ENCODE results near the gene NGEF.

NGEF gene

GRCh38 chr2:232870766-232871371 is 142.2 kb downstream of the NGEF start:
- H3K4me3 ChIP-seq (ENCODE audit: low read depth in 1 of 2, low read length in 2 of 2), result no peak overlapping the region
- H3K4me2 ChIP-seq (ENCODE audit: insufficient read depth, low read length), result no peak overlapping the region
- H2AFZ ChIP-seq (ENCODE audit: low read depth, low read length), result no peak overlapping the region
- no peaks in the 10 kb centered on the region for H4K20me1 ChIP-seq (ENCODE audit: insufficient read depth, low read length)
- H3K4me1 ChIP-seq (ENCODE audit: insufficient read depth, low read length), result no peaks in the 10 kb centered on the region
- H3K9me3 ChIP-seq (ENCODE audit: insufficient read depth, low read length, severe bottlenecking), result no peaks in the 10 kb centered on the region
- no peaks in the 10 kb centered on the region for H3K79me2 ChIP-seq (ENCODE audit: insufficient read depth, low read length)
- no peak overlapping the region for H3K9ac ChIP-seq (ENCODE audit: low read depth, low read length)
- no peaks in the 10 kb centered on the region for H3K27me3 ChIP-seq (ENCODE audit: insufficient read depth, low read length, poor library complexity)
- ATAC-seq (ENCODE audit: insufficient read depth, low read depth), result no peak
- H3K36me3 ChIP-seq (ENCODE audit: insufficient read depth, low read length), result no peaks in the 10 kb centered on the region
- DNase-seq, result no peak
- TF ChIP-seq EZH2 (IDR thresholded peaks at IDR 0.05; ENCODE audit: borderline replicate concordance, low read depth, low read length, severe bottlenecking), result no peak
- TF ChIP-seq, protein P1, sequence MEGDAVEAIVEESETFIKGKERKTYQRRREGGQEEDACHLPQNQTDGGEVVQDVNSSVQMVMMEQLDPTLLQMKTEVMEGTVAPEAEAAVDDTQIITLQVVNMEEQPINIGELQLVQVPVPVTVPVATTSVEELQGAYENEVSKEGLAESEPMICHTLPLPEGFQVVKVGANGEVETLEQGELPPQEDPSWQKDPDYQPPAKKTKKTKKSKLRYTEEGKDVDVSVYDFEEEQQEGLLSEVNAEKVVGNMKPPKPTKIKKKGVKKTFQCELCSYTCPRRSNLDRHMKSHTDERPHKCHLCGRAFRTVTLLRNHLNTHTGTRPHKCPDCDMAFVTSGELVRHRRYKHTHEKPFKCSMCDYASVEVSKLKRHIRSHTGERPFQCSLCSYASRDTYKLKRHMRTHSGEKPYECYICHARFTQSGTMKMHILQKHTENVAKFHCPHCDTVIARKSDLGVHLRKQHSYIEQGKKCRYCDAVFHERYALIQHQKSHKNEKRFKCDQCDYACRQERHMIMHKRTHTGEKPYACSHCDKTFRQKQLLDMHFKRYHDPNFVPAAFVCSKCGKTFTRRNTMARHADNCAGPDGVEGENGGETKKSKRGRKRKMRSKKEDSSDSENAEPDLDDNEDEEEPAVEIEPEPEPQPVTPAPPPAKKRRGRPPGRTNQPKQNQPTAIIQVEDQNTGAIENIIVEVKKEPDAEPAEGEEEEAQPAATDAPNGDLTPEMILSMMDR (IDR thresholded peaks at IDR 0.05; ENCODE audit: borderline replicate concordance, extremely low read depth, low read length, poor library complexity, severe bottlenecking), result no peak
- H3K27ac ChIP-seq (ENCODE audit: low read length), result no peak overlapping the region

DNA sequence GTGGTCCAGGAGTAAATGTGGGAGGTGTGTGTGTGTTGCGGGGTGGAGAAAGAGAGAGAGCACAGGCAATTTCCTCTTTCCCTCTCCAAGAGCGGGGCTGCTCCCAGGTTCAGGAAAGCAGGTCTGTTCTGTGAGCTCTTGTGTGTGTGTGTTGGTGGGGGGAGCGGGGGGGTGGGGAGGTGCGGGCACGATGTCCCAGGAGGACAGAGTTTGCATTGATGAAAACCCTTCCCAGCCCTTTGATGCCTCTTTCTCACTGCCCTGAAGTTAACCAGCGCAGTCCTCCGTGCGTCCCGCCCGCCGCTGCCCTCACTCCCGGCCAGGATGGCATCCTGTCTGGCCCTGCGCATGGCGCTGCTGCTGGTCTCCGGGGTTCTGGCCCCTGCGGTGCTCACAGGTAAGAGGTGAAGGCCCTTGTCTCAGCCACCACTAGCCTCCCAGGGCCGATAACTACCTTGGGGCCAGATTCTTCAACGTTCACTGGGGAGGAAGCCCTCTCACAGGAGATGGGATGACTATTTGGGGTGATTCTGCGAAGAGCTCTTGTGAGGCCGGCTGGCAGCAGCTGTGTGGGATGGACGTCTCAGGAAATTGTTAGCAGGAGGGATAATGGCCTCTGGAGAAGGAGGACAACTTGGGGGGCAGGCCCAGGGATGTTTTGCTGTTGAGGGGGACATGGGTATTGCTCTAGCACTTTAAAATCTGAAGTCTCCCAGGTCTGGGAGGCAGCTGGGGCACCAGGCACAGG is 142.9 kb downstream of the NGEF start, which contains the start of gene SNORC:
SNORC (plus strand) TSS at position 247 of the 748 bp plus-strand sequence; CDS start at position 325, 78 bp downstream.
- H3K36me3 ChIP-seq (ENCODE audit: insufficient read depth, low read length), result no peaks in the 10 kb centered on the region
- no peak within 1 kb of the TSS for H2AFZ ChIP-seq (ENCODE audit: low read depth, low read length)
- TF ChIP-seq EZH2 (IDR thresholded peaks at IDR 0.05; ENCODE audit: borderline replicate concordance, low read depth, low read length, severe bottlenecking), result no peak
- TF ChIP-seq, protein P1 (IDR thresholded peaks at IDR 0.05; ENCODE audit: borderline replicate concordance, extremely low read depth, low read length, poor library complexity, severe bottlenecking), result no peak

DNA sequence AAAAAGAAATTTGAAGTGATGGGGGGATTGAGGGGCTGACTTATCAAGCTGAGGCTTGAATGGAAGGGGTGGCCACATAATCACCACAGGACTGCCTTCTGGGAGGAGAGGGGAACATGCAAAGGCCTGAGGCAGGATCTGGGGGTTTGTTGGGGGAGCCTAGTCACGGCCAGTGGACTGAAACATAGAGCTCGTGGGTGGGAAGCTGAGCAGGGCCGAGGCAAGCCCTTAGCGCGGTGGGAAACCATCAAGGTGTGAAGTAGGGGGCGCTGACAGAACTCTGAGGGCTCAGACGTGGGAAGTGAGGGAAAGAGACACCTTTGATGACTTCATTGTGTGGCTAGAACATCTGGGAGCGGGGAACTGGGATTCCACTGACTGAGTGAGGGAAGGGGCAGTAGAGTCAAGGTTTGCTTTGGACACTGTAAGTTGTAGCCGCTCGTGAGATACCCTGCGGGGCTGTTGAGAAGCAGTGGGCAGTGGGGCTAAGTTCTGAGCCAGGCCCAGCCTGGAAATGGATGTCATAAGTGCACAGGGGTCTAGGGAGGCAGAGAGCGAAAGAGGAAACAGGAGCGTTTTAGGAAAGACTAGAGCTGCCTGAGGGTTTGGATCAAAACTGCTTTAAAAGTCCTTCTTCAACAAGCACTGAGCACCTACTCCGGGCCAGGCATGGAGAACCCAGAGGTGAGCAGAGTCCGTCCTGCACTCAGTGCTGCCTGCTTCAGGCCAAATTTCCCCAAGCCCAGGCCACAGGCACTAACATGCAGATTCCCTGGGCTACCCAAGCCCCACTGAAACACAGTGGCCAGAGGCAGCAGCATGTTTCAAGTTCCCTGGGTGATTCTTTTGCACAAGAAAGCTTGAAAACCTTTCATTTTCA is 143.7 kb downstream of the NGEF start:
- no peak overlapping the region for H3K4me2 ChIP-seq (ENCODE audit: insufficient read depth, low read length)
- ATAC-seq (ENCODE audit: insufficient read depth, low read depth) (0 out of 3 replicates have a peak, but pooled peaks have one; percentile 27), DNase-seq (no peak)
- H3K4me3 ChIP-seq (ENCODE audit: low read depth in 1 of 2, low read length in 2 of 2), result no peak overlapping the region
- TF ChIP-seq EZH2 (IDR thresholded peaks at IDR 0.05; ENCODE audit: borderline replicate concordance, low read depth, low read length, severe bottlenecking), result no peak
- TF ChIP-seq, protein P1 (IDR thresholded peaks at IDR 0.05; ENCODE audit: borderline replicate concordance, extremely low read depth, low read length, poor library complexity, severe bottlenecking), result no peak
- H2AFZ ChIP-seq (ENCODE audit: low read depth, low read length), result no peak overlapping the region
- H3K79me2 ChIP-seq (ENCODE audit: insufficient read depth, low read length), result no peaks in the 10 kb centered on the region
- no peaks in the 10 kb centered on the region for H4K20me1 ChIP-seq (ENCODE audit: insufficient read depth, low read length)
- H3K9ac ChIP-seq (ENCODE audit: low read depth, low read length), result no peak overlapping the region
- no peaks in the 10 kb centered on the region for H3K4me1 ChIP-seq (ENCODE audit: insufficient read depth, low read length)
- H3K36me3 ChIP-seq (ENCODE audit: insufficient read depth, low read length), result no peaks in the 10 kb centered on the region
- H3K9me3 ChIP-seq (ENCODE audit: insufficient read depth, low read length, severe bottlenecking), result no peaks in the 10 kb centered on the region
- no peaks in the 10 kb centered on the region for H3K27me3 ChIP-seq (ENCODE audit: insufficient read depth, low read length, poor library complexity)
- no peak overlapping the region for H3K27ac ChIP-seq (ENCODE audit: low read length)

More for the DNA sequence above, 142.9 kb downstream of the NGEF start, which contains the start of gene SNORC:
- no peak within 1 kb of the TSS for H3K27ac ChIP-seq (ENCODE audit: low read length)
- ATAC-seq (ENCODE audit: insufficient read depth, low read depth) (no peak), DNase-seq (no peak)
- H3K4me2 ChIP-seq (ENCODE audit: insufficient read depth, low read length), result no peak within 1 kb of the TSS
- H3K79me2 ChIP-seq (ENCODE audit: insufficient read depth, low read length), result no peaks in the 10 kb centered on the region
- no peaks in the 10 kb centered on the region for H4K20me1 ChIP-seq (ENCODE audit: insufficient read depth, low read length)
- no peak within 1 kb of the TSS for H3K9ac ChIP-seq (ENCODE audit: low read depth, low read length)
- H3K9me3 ChIP-seq (ENCODE audit: insufficient read depth, low read length, severe bottlenecking), result no peaks in the 10 kb centered on the region
- no peak within 1 kb of the TSS for H3K4me3 ChIP-seq (ENCODE audit: low read depth in 1 of 2, low read length in 2 of 2)
- H3K4me1 ChIP-seq (ENCODE audit: insufficient read depth, low read length), result no peaks in the 10 kb centered on the region
- no peaks in the 10 kb centered on the region for H3K27me3 ChIP-seq (ENCODE audit: insufficient read depth, low read length, poor library complexity)
